HL-60 (cell line): ENCODE data around the gene PRPSAP1.

ENCODE experiments used
- DNase-seq, 2 experiments: peaks; one replicate each; pipeline ENCODE4 v3.0.0-alpha.2; 2010 to 2020; ENCODE audit warnings: low read depth in 1 of 2, low spot score in 1 of 2
- H3K27ac ChIP-seq: fragments of 250-450 bp; sonication (Bioruptor Pico); replicated peaks from 2 replicates; pipeline ENCODE4 v1.5.1; 2020; ENCODE audit warnings: mild to moderate bottlenecking, moderate library complexity
- H3K27me3 ChIP-seq: fragments of 250-450 bp; sonication (Bioruptor Pico); 2 replicates; pipeline ENCODE4 v1.5.1; 2021; ENCODE audit warnings: mild to moderate bottlenecking, moderate library complexity; ENCODE audit not compliant: insufficient read depth, poor library complexity, severe bottlenecking
- H3K4me3 ChIP-seq: replicated peaks from 2 replicates; pipeline ENCODE4 v1.5.1; 2011; ENCODE audit warnings: mild to moderate bottlenecking, control low read depth, low read length; ENCODE audit not compliant: insufficient read depth
- CTCF ChIP-seq: IDR thresholded peaks from one replicate; pipeline ENCODE4 v1.5.1; 2011; ENCODE audit warnings: low read length, control low read depth, inconsistent platforms; ENCODE audit not compliant: insufficient read depth
- GABPA ChIP-seq: IDR thresholded peaks from 2 replicates; pipeline ENCODE4 v1.6.1; 2012; ENCODE audit warnings: low read depth
- POLR2AphosphoS5 ChIP-seq: IDR thresholded peaks from 2 replicates; pipeline ENCODE4 v1.6.1; 2012; ENCODE audit warnings: low read depth
- REST ChIP-seq: IDR thresholded peaks from 2 replicates; pipeline ENCODE4 v1.6.1; 2012; ENCODE audit warnings: low read depth; ENCODE audit not compliant: insufficient replicate concordance
- SPI1 ChIP-seq: IDR thresholded peaks from 2 replicates; pipeline ENCODE4 v1.6.1; 2012; ENCODE audit warnings: low read depth, mild to moderate bottlenecking, borderline replicate concordance

Gene PRPSAP1

GRCh38 chr17:76370261-76370993, 16.7 kb upstream of the PRPSAP1 start:
- H3K27ac ChIP-seq = no peak overlapping the region
- TF ChIP-seq GABPA (no peak), CTCF (no peak), REST (no peak), POLR2AphosphoS5 (no peak), SPI1 (no peak)
- no peak for DNase-seq
- no peak overlapping the region for H3K4me3 ChIP-seq
- no peaks in the 10 kb centered on the region for H3K27me3 ChIP-seq

GRCh38 chr17:76369804-76370203, 16.1 kb upstream of the PRPSAP1 start:
- no peaks in the 10 kb centered on the region for H3K27me3 ChIP-seq
- H3K4me3 ChIP-seq = no peak overlapping the region
- DNase-seq = no peak
- no peak for TF ChIP-seq SPI1
- no peak for TF ChIP-seq GABPA
- no peak for TF ChIP-seq POLR2AphosphoS5
- no peak overlapping the region for H3K27ac ChIP-seq

GRCh38 chr17:76369379-76369778, 15.7 kb upstream of the PRPSAP1 start:
- DNase-seq = no peak
- Histone ChIP-seq H3K27ac (no peak overlapping the region), H3K27me3 (no peaks in the 10 kb centered on the region), H3K4me3 (no peak overlapping the region)
- TF ChIP-seq POLR2AphosphoS5 (no peak), CTCF (no peak), REST (no peak), GABPA (no peak), SPI1 (no peak)

GRCh38 chr17:76368545-76368944, 14.8 kb upstream of the PRPSAP1 start:
- no peak overlapping the region for H3K27ac ChIP-seq
- TF ChIP-seq GABPA (no peak), CTCF (no peak), REST (no peak), POLR2AphosphoS5 (no peak), SPI1 (no peak)
- H3K4me3 ChIP-seq = no peak overlapping the region

More at GRCh38 chr17:76368545-76368944, 14.8 kb upstream of the PRPSAP1 start:
- H3K27me3 ChIP-seq = no peaks in the 10 kb centered on the region
- DNase-seq = no peak
